Stimulated activated CD8-positive, alpha-beta memory T cell treated with anti-CD3 and anti-CD28 coated beads, Interleukin-12 subunit alpha, Interleukin-12 subunit beta, amount 100 ng/mL, for 4 hours (primary cell): Measurements from ENCODE around the gene CDYL2.
"Not testable (repeated sequence)": the region's sequence is repeated elsewhere in the genome, so short reads cannot be mapped to it uniquely, and the experiment has no call there.

Experiments used
- DNase-seq: peaks from one replicate; pipeline ENCODE4 v3.0.0-alpha.2; 2020; ENCODE audit warnings: low read depth

CDYL2 gene

GRCh38 chr16:80804526-80805383 is at the start of gene CDYL2:
Gene CDYL2, minus strand, starts transcription at chr16:80804598. Its CDS starts 425 bp downstream, at chr16:80804173.
- peak; percentile 19 for DNase-seq

GRCh38 chr16:80852261-80852872 is 48.0 kb upstream of the CDYL2 start:
- no peak for DNase-seq

GRCh38 chr16:80851831-80852230 is 47.4 kb upstream of the CDYL2 start:
- no peak for DNase-seq

GRCh38 chr16:80850757-80851156 is 46.4 kb upstream of the CDYL2 start:
- no peak for DNase-seq

- no peak for DNase-seq
These were observed 44.5 kb upstream of the CDYL2 start for GRCh38 chr16:80848862-80849261.

GRCh38 chr16:80846680-80847079 is 42.3 kb upstream of the CDYL2 start:
- DNase-seq: no peak

GRCh38 chr16:80846275-80846674 is 41.9 kb upstream of the CDYL2 start:
- no peak for DNase-seq

GRCh38 chr16:80844395-80844794 is 40.0 kb upstream of the CDYL2 start:
- DNase-seq: no peak

GRCh38 chr16:80841231-80841630 is 36.8 kb upstream of the CDYL2 start:
- no peak for DNase-seq

GRCh38 chr16:80837533-80838147 is 33.2 kb upstream of the CDYL2 start:
- DNase-seq: no peak

GRCh38 chr16:80836846-80837245 is 32.4 kb upstream of the CDYL2 start:
- no peak for DNase-seq

GRCh38 chr16:80836202-80836601 is 31.8 kb upstream of the CDYL2 start:
- no peak for DNase-seq

- no peak for DNase-seq
These were observed 26.6 kb upstream of the CDYL2 start for GRCh38 chr16:80831039-80831438.

- DNase-seq: no peak
These were observed 24.1 kb upstream of the CDYL2 start for GRCh38 chr16:80828495-80828894.

- DNase-seq: no peak
These were observed 22.6 kb upstream of the CDYL2 start for GRCh38 chr16:80827007-80827406.

GRCh38 chr16:80825365-80825758 is 21.0 kb upstream of the CDYL2 start:
- no peak for DNase-seq

- DNase-seq: no peak
These were observed 20.4 kb upstream of the CDYL2 start for GRCh38 chr16:80824623-80825364.

GRCh38 chr16:80819988-80820387 is 15.6 kb upstream of the CDYL2 start:
- no peak for DNase-seq

- no peak for DNase-seq
These were observed 12.0 kb upstream of the CDYL2 start for GRCh38 chr16:80816356-80816755.

- not testable (repeated sequence) for DNase-seq
These were observed 10.9 kb upstream of the CDYL2 start for GRCh38 chr16:80815278-80815677.

- DNase-seq: no peak
These were observed 8.2 kb upstream of the CDYL2 start for GRCh38 chr16:80812593-80812992.

GRCh38 chr16:80809366-80809765 is 5.0 kb upstream of the CDYL2 start:
- no peak for DNase-seq
